Chondrocyte (in vitro differentiated cells): ENCODE results near the gene NF1. TPM values are rescaled to one million over a fixed set of nuclear protein-coding genes. Genes with fewer than 3 reads are reported as not detected.
"Not testable (repeated sequence)": the region's sequence is repeated elsewhere in the genome, so short reads cannot be mapped to it uniquely, and the experiment has no call there.

ENCODE experiments used
- DNase-seq: peaks from one replicate; pipeline ENCODE4 v3.0.0; 2021; ENCODE audit warnings: mixed read lengths, low spot score
- H3K27ac Mint-ChIP-seq: one replicate; pipeline ENCODE4 v1.8.0; 2021; ENCODE audit warnings: mild to moderate bottlenecking, moderate library complexity, mixed read lengths; ENCODE audit not compliant: unreplicated experiment
- H3K27me3 Mint-ChIP-seq: 2 replicates; pipeline ENCODE4 v1.8.0; 2021; ENCODE audit warnings: low read depth, mixed read lengths
- H3K36me3 Mint-ChIP-seq: 2 replicates; pipeline ENCODE4 v1.8.0; 2021; ENCODE audit warnings: low read depth, mixed read lengths
- H3K4me1 Mint-ChIP-seq: 2 replicates; pipeline ENCODE4 v1.8.0; 2021; ENCODE audit warnings: low read depth, mild to moderate bottlenecking, mixed read lengths
- H3K4me3 Mint-ChIP-seq: one replicate; pipeline ENCODE4 v1.8.0; 2021; ENCODE audit warnings: mild to moderate bottlenecking, moderate library complexity, mixed read lengths; ENCODE audit not compliant: unreplicated experiment
- H3K9me3 Mint-ChIP-seq: 2 replicates; pipeline ENCODE4 v1.8.0; 2021; ENCODE audit warnings: low read depth, mixed read lengths
- long read RNA-seq: library from polyadenylated mRNA; stranded (forward); transcript quantifications from one replicate; pipeline ENCODE4 v2.0.0, GENCODE V29; 2021
- total RNA-seq: library from RNA; stranded (reverse); gene quantifications from 3 replicates; pipeline ENCODE4 v1.2.1, GENCODE V29; 2021
- TF ChIP-seq, protein P1 (sequence below): fragments of 200-600 bp; sonication (generic); IDR thresholded peaks from 2 replicates; pipeline ENCODE4 v1.5.0; 2021; ENCODE audit warnings: antibody characterized with exemption, mild to moderate bottlenecking, moderate library complexity

The NF1 gene, protein sequence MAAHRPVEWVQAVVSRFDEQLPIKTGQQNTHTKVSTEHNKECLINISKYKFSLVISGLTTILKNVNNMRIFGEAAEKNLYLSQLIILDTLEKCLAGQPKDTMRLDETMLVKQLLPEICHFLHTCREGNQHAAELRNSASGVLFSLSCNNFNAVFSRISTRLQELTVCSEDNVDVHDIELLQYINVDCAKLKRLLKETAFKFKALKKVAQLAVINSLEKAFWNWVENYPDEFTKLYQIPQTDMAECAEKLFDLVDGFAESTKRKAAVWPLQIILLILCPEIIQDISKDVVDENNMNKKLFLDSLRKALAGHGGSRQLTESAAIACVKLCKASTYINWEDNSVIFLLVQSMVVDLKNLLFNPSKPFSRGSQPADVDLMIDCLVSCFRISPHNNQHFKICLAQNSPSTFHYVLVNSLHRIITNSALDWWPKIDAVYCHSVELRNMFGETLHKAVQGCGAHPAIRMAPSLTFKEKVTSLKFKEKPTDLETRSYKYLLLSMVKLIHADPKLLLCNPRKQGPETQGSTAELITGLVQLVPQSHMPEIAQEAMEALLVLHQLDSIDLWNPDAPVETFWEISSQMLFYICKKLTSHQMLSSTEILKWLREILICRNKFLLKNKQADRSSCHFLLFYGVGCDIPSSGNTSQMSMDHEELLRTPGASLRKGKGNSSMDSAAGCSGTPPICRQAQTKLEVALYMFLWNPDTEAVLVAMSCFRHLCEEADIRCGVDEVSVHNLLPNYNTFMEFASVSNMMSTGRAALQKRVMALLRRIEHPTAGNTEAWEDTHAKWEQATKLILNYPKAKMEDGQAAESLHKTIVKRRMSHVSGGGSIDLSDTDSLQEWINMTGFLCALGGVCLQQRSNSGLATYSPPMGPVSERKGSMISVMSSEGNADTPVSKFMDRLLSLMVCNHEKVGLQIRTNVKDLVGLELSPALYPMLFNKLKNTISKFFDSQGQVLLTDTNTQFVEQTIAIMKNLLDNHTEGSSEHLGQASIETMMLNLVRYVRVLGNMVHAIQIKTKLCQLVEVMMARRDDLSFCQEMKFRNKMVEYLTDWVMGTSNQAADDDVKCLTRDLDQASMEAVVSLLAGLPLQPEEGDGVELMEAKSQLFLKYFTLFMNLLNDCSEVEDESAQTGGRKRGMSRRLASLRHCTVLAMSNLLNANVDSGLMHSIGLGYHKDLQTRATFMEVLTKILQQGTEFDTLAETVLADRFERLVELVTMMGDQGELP (N-terminal part only)
- 41.6 to 63.9 TPM (median 48.2 TPM) in 3 replicates for total RNA-seq
- long read RNA-seq, partial matches to known transcripts: 1 of 3 reads
- long read RNA-seq, other reads (novel, unspliced or antisense): 1 of 3 reads

DNA sequence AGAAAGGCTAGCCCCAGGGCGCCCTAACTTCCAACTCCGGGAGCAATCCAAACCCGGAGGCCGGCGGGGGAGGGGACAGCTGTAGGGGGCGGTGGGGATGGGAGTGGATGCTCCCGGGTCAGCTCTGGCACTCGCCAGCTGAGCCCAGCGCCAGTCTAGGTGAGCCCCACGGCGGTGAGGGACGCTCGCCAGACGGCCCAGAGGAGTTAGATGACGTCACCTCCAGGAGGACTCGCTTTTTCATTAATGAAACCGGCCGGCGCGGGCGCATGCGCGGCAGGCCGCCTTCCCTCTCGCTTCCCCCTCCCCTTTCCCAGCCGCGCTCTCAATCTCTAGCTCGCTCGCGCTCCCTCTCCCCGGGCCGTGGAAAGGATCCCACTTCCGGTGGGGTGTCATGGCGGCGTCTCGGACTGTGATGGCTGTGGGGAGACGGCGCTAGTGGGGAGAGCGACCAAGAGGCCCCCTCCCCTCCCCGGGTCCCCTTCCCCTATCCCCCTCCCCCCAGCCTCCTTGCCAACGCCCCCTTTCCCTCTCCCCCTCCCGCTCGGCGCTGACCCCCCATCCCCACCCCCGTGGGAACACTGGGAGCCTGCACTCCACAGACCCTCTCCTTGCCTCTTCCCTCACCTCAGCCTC, at the start of gene NF1:
Gene NF1 (plus strand): TSS at position 378 of the 636 bp plus-strand sequence. CDS start 333 bp downstream, outside the sequence.
- H3K4me1 Mint-ChIP-seq: peaks cover 21% of the 10 kb centered on the region
- H3K27ac Mint-ChIP-seq: peak within 1 kb of the TSS; percentile 96
- no peaks in the 10 kb centered on the region for H3K9me3 Mint-ChIP-seq
- no peaks in the 10 kb centered on the region for H3K27me3 Mint-ChIP-seq
- H3K36me3 Mint-ChIP-seq: no peaks in the 10 kb centered on the region
- peak; percentile 97 for DNase-seq
- TF ChIP-seq, protein P1, sequence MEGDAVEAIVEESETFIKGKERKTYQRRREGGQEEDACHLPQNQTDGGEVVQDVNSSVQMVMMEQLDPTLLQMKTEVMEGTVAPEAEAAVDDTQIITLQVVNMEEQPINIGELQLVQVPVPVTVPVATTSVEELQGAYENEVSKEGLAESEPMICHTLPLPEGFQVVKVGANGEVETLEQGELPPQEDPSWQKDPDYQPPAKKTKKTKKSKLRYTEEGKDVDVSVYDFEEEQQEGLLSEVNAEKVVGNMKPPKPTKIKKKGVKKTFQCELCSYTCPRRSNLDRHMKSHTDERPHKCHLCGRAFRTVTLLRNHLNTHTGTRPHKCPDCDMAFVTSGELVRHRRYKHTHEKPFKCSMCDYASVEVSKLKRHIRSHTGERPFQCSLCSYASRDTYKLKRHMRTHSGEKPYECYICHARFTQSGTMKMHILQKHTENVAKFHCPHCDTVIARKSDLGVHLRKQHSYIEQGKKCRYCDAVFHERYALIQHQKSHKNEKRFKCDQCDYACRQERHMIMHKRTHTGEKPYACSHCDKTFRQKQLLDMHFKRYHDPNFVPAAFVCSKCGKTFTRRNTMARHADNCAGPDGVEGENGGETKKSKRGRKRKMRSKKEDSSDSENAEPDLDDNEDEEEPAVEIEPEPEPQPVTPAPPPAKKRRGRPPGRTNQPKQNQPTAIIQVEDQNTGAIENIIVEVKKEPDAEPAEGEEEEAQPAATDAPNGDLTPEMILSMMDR: no peak
- peak within 1 kb of the TSS; percentile 90 for H3K4me3 Mint-ChIP-seq

DNA sequence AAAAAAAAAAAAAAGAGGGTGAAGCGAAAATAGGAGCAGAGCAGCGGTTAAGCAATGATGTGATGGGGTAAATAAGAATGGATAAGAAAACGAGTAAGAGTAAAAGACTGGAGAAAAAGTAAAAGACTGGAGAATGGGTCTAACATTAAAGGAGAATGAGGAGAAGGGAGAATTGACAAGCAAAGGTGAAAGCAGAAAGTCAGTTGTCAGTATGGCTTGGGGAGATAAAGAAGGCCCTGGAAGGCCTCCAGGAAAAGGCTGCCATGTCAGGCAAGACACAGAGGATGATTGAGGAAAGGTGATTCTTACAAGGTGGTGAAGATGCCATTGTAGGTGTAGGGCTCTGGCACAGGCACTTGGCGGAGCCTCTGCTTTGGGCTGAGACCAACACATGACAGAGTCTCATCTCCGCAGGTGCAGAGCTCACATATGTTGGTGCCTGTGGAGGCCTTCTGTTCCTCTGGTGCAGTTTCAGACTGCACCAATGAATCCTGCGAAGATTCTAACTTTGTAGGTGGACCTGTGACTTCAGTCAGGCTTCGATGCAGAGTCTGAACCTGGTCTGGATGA, 47.8 kb upstream of the NF1 start:
- not testable (repeated sequence) for H3K27ac Mint-ChIP-seq, H3K36me3 Mint-ChIP-seq, H3K4me1 Mint-ChIP-seq, DNase-seq, H3K27me3 Mint-ChIP-seq, H3K9me3 Mint-ChIP-seq, H3K4me3 Mint-ChIP-seq

DNA sequence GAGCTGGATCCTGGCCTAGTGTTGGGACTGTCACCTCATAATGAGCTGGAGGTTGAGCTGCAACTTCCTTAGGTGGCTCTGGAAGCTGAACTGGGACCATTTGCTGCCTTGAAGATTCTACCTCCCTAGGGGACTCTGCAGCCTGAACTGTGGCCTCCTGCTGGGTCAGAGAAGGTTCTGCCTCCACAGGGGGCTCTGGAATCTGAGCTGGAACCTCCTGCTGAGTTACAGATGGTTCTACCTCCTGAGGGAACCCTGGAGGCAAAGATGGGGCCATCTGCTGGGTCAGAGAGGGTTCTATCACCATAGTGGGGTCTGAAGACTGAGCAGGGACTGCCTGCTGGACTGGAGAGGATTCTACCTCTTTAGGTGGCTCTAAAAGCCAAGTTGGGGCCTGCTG, 46.6 kb upstream of the NF1 start:
- H3K27me3 Mint-ChIP-seq: no peaks in the 10 kb centered on the region
- peaks cover 17% of the 10 kb centered on the region for H3K4me1 Mint-ChIP-seq
- H3K9me3 Mint-ChIP-seq: peaks cover 2% of the 10 kb centered on the region
- H3K4me3 Mint-ChIP-seq: no peak overlapping the region
- peaks cover 8% of the 10 kb centered on the region for H3K36me3 Mint-ChIP-seq
- DNase-seq: no peak
- no peak overlapping the region for H3K27ac Mint-ChIP-seq
- TF ChIP-seq, protein P1: no peak

DNA sequence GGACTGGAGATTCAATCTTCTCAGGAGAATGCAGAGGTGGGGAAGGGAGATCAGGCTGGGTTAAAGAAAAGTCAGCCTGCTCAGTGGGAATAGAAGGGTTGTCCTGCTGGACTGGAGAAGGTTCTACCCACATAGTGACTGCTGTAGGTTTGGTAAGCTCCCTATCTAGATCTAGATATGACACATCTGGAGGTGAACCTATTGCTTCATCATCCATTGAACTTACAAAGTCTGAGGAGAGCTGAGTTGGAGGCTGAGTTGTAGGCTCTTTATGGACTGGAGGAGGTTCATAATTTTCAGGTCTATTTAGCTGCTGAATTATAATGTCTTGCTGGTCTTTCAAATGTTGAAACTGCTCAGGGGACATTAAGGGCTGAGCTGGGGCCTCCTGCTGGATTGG, 46.0 kb upstream of the NF1 start:
- no peak for DNase-seq
- TF ChIP-seq, protein P1: no peak
- Mint-ChIP-seq H3K4me1 (peaks cover 17% of the 10 kb centered on the region), H3K4me3 (no peak overlapping the region), H3K9me3 (peaks cover 2% of the 10 kb centered on the region), H3K27ac (no peak overlapping the region), H3K36me3 (peaks cover 8% of the 10 kb centered on the region), H3K27me3 (no peaks in the 10 kb centered on the region)

DNA sequence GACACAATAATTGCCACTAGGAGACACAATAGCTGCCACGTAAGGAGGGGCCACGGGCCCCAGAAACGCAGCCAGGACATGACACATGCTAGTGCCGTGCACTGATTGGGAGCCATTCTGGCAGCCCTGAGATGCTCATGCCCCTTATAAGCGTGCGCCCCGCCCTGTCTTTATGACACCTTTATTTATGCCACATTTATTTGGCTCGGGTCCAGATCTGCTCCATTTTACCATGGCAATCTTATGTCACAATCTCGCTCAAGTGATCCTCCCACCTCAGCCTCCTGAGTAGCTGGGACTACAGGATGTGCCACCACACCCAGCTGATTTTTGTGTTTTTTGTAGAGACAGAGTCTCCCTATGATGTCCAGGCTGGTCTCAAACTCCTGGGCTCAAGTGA, 43.8 kb upstream of the NF1 start:
- peak overlapping the region; percentile 12 for H3K27ac Mint-ChIP-seq

More for the DNA sequence above, 43.8 kb upstream of the NF1 start:
- H3K4me3 Mint-ChIP-seq: no peak overlapping the region
- TF ChIP-seq, protein P1: no peak
- H3K9me3 Mint-ChIP-seq: peaks cover 2% of the 10 kb centered on the region
- no peak for DNase-seq
- H3K36me3 Mint-ChIP-seq: peaks cover 8% of the 10 kb centered on the region
- no peaks in the 10 kb centered on the region for H3K27me3 Mint-ChIP-seq
- H3K4me1 Mint-ChIP-seq: peaks cover 17% of the 10 kb centered on the region
